GM18858 (cell line): ENCODE data around the gene SOX10.
"Not testable (repeated sequence)": the region's sequence is repeated elsewhere in the genome, so short reads cannot be mapped to it uniquely, and the experiment has no call there.

Experiments used
- ATAC-seq: cut with Tn5 transposase; IDR thresholded peaks from one replicate; pipeline ENCODE4 v1.9.1; 2021; ENCODE audit not compliant: unreplicated experiment

SOX10 gene

GRCh38 chr22:37965940-37966664, 18.3 kb downstream of the SOX10 start:
- no peak for ATAC-seq

- no peak for ATAC-seq
Measured at GRCh38 chr22:37961062-37961461, 23.3 kb downstream of the SOX10 start.

- no peak for ATAC-seq
Measured at GRCh38 chr22:37959231-37959825, 25.0 kb downstream of the SOX10 start.

GRCh38 chr22:37957232-37957631, 27.1 kb downstream of the SOX10 start:
- ATAC-seq, result no peak

- ATAC-seq, result not testable (repeated sequence)
Measured at GRCh38 chr22:37955825-37956397, 28.4 kb downstream of the SOX10 start.

DNA sequence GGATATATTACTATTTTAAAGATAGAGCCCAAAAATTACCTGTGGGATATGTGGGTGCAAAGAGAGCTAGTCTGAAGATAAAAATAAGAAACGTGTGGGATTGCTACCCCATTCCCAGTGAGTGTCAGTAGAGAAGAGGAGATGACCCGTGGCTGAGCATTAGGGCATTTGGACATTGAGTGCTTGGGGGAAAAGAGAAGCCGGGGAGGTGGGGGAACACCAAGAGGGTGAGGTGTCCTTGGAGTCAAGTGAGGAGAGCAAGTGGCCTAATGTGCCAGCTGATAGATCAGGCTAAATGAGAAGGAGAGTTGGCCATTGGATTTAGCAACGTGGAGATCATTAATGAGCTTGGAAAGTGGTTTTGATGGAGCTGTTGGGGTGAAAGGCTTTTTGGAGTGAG, 29.7 kb downstream of the SOX10 start:
- ATAC-seq, result no peak

GRCh38 chr22:37953437-37954179, 30.7 kb downstream of the SOX10 start, which contains the start of the genes C22orf23 and POLR2F:
Gene C22orf23 (minus strand): TSS chr22:37953601. CDS start chr22:37953149, 452 bp downstream.
Gene POLR2F (plus strand): TSS chr22:37953699. CDS start chr22:37953788, 89 bp downstream.
- peak; percentile 65 for ATAC-seq

DNA sequence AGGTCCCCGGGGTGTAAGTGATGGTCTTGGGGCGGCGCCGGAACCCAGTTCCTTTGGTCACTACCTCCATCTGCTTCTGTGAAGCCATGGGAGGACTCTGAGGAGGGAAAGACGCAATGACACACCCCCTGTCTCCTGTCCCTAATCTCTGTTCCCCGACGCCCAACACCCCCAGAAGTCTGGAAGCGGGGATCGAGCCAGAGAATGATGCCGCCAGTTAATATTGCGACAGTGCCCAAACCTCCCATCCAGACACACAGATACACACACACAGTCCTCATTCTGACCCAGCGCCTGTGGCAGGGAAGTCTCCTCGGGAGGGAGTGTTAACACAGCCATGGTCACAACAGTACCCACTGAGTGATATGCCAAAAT, 31.3 kb downstream of the SOX10 start:
- no peak for ATAC-seq

DNA sequence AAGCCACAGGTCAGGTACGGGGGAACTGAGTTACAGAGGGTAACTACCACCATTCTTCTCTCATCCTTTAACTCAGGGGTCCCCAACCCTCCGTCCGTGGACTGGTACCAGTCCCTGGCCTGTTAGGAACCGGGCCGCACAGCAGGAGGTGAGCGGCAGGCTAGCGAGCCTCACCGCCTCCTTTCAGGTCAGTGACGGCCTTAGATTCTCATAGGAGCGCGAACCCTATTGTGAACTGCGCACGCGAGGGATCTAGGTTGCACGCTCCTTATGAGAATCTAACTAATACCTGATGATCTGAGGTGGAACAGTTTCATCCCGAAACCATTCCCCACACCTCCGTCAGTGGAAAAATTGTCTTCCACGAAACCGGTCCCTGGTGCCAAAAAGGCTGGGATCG, 31.7 kb downstream of the SOX10 start:
- ATAC-seq, result not testable (repeated sequence)

DNA sequence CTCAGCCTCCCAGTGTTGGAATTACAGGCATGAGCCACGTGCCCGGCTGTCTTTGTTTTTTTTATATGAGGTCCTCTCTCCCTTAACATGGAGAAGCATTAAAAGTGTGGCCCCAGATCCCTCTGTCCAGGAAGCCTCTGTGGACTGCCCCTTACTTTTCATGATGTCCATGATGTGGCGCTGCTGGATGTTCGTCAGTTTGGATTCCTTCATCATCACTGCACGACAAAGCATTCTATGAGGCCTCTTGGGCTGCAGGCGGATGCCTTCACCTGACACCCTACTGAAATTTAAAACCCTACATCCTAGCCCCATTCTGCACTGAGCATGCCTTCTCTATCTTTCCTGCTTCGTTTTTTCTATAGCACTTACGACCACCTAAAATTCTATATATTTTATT, 33.0 kb downstream of the SOX10 start:
- no peak for ATAC-seq

- ATAC-seq, result not testable (repeated sequence)
Measured at GRCh38 chr22:37947142-37947795, 37.1 kb downstream of the SOX10 start.

- not testable (repeated sequence) for ATAC-seq
Measured at GRCh38 chr22:37944423-37944822, 39.9 kb downstream of the SOX10 start.

- no peak for ATAC-seq
Measured at GRCh38 chr22:37943825-37944198, 40.5 kb downstream of the SOX10 start.

GRCh38 chr22:37943136-37943824, 41.1 kb downstream of the SOX10 start:
- no peak for ATAC-seq

- ATAC-seq, result no peak
Measured at GRCh38 chr22:37942133-37942532, 42.2 kb downstream of the SOX10 start.

- no peak for ATAC-seq
Measured at GRCh38 chr22:37940698-37941376, 43.5 kb downstream of the SOX10 start.

GRCh38 chr22:37933711-37934376, 50.5 kb downstream of the SOX10 start:
- no peak for ATAC-seq

- ATAC-seq, result no peak
Measured at GRCh38 chr22:37932821-37933578, 51.4 kb downstream of the SOX10 start.

DNA sequence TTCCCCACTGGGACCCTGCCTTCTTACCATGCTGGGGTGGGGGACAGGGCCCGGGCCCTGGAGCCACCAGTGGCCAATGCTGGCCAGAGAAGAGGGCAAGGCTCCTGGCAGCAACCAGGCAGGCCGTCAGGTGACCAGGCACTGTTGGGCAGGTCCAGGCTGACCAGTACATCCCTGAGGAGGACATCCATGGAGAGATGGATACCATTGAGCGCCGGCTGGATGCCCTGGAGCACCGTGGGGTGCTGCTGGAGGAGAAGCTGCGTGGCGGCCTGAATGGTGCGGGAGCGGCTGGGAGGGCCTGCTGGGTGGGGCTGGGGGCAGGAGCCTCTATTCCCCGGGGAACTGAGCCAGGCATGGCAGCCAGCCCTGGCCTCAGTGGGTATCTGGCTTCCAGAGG, 52.0 kb downstream of the SOX10 start:
- ATAC-seq, result no peak
